Measurements from ENCODE around the gene IL1B. TPM values are rescaled to one million over a fixed set of nuclear protein-coding genes. Genes with fewer than 3 reads are reported as not detected.

Gene IL1B
- total RNA-seq, 4 donors from 2014 or later, result 0.22 to 2.7 (median 0.39) TPM; not detected in 1

DNA sequence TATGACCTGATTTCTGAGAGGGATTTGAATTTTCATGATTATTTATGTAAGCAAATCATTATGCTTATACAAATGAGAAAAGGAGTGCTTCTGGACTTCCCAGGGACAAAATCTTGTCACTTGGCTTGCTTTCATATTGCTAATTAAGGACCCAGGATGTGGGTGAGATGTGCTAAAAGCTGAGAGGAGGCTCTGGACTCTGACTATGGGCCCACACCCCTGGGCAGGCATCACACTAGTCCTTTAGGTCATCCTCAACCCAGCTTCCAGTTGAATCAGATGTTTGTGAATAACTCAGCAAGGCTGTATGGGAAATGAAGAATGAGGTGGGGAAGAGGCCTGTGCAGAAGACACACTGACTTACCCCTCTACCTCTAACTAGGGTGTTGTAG, 11.9 kb downstream of the IL1B start:
- TF ChIP-seq EP300 (IDR thresholded peaks at IDR 0.05), result no peak
- TF ChIP-seq, protein P1, sequence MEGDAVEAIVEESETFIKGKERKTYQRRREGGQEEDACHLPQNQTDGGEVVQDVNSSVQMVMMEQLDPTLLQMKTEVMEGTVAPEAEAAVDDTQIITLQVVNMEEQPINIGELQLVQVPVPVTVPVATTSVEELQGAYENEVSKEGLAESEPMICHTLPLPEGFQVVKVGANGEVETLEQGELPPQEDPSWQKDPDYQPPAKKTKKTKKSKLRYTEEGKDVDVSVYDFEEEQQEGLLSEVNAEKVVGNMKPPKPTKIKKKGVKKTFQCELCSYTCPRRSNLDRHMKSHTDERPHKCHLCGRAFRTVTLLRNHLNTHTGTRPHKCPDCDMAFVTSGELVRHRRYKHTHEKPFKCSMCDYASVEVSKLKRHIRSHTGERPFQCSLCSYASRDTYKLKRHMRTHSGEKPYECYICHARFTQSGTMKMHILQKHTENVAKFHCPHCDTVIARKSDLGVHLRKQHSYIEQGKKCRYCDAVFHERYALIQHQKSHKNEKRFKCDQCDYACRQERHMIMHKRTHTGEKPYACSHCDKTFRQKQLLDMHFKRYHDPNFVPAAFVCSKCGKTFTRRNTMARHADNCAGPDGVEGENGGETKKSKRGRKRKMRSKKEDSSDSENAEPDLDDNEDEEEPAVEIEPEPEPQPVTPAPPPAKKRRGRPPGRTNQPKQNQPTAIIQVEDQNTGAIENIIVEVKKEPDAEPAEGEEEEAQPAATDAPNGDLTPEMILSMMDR (IDR thresholded peaks at IDR 0.05), result no peak
- Histone ChIP-seq H3K4me1 (no peaks in the 10 kb centered on the region), H3K9me3 (peaks cover 0 to 4% (median 0%) of the 10 kb centered on the region in 4 donors), H3K4me3 (no peak overlapping the region), H3K27ac (no peak overlapping the region), H3K36me3 (no peaks in the 10 kb centered on the region), H3K27me3 (no peaks in the 10 kb centered on the region)
- no peak for DNase-seq (ENCODE audit: low spot score in 2 of 2)

DNA sequence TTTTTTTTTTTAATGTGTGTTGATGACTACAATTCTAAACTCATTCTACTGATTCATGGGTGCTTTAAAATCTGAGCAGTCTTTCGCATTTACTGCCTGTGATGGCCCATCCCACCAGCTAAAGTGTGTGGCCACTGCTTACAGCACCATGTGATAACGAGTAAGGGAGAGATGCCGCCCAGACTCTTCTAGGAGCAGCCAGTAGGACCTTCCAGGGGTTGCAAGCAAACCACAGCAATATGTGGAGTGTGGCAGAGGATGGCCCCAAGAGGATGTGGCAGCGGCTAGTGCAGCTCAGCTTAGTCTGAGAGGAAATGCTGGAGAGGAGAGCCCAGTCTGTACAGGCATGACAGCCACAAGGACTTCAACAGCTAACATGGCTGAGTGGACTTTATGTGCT, 14.9 kb downstream of the IL1B start:
- H3K4me1 ChIP-seq, result no peaks in the 10 kb centered on the region
- WGBS, 2 donors, result 86 to 88% methylated on average over 4 of the region's 4 CpGs
- no peak for TF ChIP-seq EP300 (IDR thresholded peaks at IDR 0.05)
- peaks cover 0 to 4% (median 0%) of the 10 kb centered on the region in 4 donors for H3K9me3 ChIP-seq
- H3K4me3 ChIP-seq, result no peak overlapping the region
- H3K27ac ChIP-seq, result no peak overlapping the region
- no peak for DNase-seq (ENCODE audit: low spot score in 2 of 2)
- H3K27me3 ChIP-seq, result no peaks in the 10 kb centered on the region
- H3K36me3 ChIP-seq, result no peaks in the 10 kb centered on the region

DNA sequence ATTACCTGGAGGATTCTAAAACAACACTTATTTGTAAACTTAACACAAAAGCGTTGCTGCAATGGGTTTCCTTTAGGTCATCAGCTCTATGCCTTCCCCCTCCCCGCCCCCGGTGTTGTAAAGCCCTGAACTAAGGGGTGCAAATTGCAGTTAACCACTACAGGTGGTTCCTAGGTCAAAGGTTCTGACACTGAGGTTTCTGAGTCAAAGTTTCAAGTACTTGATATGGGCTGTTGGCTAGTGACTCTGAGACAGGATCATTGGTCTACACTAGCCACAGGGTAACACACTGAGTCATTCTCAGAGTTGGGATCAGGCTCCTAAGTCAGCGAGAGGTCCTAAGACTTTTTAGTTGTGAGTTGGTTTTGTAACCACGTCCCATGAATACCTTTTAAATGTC, 15.4 kb downstream of the IL1B start:
- DNase-seq (ENCODE audit: low spot score in 2 of 2), result no peak
- TF ChIP-seq POLR2A (IDR thresholded peaks at IDR 0.05) (no peak), EP300 (IDR thresholded peaks at IDR 0.05) (no peak)
- TF ChIP-seq, protein P1 (IDR thresholded peaks at IDR 0.05), result no peak
- WGBS, 2 donors, result 78 to 84% methylated on average over 5 of the region's 5 CpGs

DNA sequence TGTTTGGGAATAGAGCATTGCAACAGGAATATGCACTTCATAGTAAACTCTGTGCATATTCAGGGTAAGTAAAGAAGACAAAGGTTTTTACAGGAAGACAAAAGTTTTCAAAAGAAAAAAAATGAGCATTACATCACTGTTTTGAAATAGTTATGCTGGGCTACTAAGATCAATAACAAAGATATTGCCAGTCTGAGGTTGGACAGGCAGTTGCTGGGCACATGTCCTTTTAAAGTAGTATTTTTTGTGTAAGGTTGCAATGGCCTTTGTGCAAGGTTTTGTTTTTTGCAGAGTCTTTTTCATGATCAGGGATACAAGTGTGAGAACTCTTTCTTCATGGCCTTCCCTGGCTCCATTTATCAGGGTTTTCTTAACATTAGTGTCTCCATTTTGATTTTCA, 16.2 kb downstream of the IL1B start:
- no peaks in the 10 kb centered on the region for H3K27me3 ChIP-seq
- no peak for DNase-seq (ENCODE audit: low spot score in 2 of 2)
- TF ChIP-seq POLR2A (IDR thresholded peaks at IDR 0.05) (no peak), EP300 (IDR thresholded peaks at IDR 0.05) (no peak)
- TF ChIP-seq, protein P1 (IDR thresholded peaks at IDR 0.05), result no peak
- peaks cover 0 to 4% (median 0%) of the 10 kb centered on the region in 4 donors for H3K9me3 ChIP-seq
- H3K4me3 ChIP-seq, result no peak overlapping the region
- no peaks in the 10 kb centered on the region for H3K36me3 ChIP-seq
- no peaks in the 10 kb centered on the region for H3K4me1 ChIP-seq
- H3K27ac ChIP-seq, result no peak overlapping the region

More for the DNA sequence above, 15.4 kb downstream of the IL1B start:
- Histone ChIP-seq H3K27me3 (no peaks in the 10 kb centered on the region), H3K4me1 (no peaks in the 10 kb centered on the region), H3K36me3 (no peaks in the 10 kb centered on the region), H3K27ac (no peak overlapping the region), H3K9me3 (peaks cover 0 to 4% (median 0%) of the 10 kb centered on the region in 4 donors), H3K4me3 (no peak overlapping the region)

DNA sequence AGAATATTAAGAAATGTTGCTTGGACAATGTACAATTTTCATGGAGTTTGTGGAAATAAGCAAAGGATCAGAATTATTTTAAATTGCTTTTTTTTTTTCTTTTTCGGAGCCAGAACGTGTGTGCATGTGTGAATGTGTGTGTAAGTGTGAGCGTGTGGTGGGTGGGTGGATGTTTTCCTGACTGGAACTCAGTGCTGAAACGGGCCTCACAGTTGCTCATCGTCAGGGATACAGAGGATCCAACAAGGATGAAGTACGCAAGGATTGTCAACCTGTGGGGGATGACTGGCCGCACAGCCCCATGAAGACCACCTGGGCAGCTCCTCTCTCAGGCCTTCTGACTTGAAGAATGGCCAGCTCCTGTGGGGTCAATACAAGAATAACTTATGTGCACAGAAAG, 17.5 kb downstream of the IL1B start:
- Histone ChIP-seq H3K4me1 (peaks cover 0 to 4% (median 0%) of the 10 kb centered on the region in 4 donors), H3K27me3 (no peaks in the 10 kb centered on the region), H3K9me3 (peaks cover 0 to 4% (median 0%) of the 10 kb centered on the region in 4 donors), H3K27ac (no peak overlapping the region), H3K4me3 (no peak overlapping the region), H3K36me3 (no peaks in the 10 kb centered on the region)
- no peak for DNase-seq (ENCODE audit: low spot score in 2 of 2)
- TF ChIP-seq, protein P1 (IDR thresholded peaks at IDR 0.05), result no peak
- TF ChIP-seq EP300 (IDR thresholded peaks at IDR 0.05), result no peak
- TF ChIP-seq POLR2A (IDR thresholded peaks at IDR 0.05), result no peak
- WGBS, 2 donors, result 76 to 87% methylated on average over 7 of the region's 7 CpGs

All from tibial nerve (tissue), 4 donors.